K562 (cell line): ENCODE results near the gene BCAS1. TPM values are rescaled to one million over a fixed set of nuclear protein-coding genes. Genes with fewer than 3 reads are reported as not detected.
"Not testable (repeated sequence)": the region's sequence is repeated elsewhere in the genome, so short reads cannot be mapped to it uniquely, and the experiment has no call there.

ENCODE experiments used
- ATAC-seq: fragments of 200-7000 bp; cut with Tn5 transposase; 3 replicates; pipeline ENCODE4 v1.9.1; 2020; ENCODE audit warnings: moderate library complexity
- BruUV-seq: library from RNA; stranded (reverse); fragments of 400-500 nt; replicated peaks from 2 replicates; lab custom pipeline; 2021; lab: Mats Ljungman, UMichigan
- CTCF ChIA-PET: fragments of 300-600 bp; formaldehyde crosslinking; extraction: SDS; loops from one replicate; lab custom pipeline; 2021; ENCODE audit warnings: low intra/inter-chr PET ratio; lab: Yijun Ruan, JAX
- POLR2A ChIA-PET: fragments of 300-600, 350-650 bp; sonication (Branson Sonifier 250); formaldehyde crosslinking; extraction: SDS; loops from one replicate; lab custom pipeline; 2021; ENCODE audit warnings: antibody characterized with exemption, inconsistent platforms; lab: Yijun Ruan, JAX
- DNase-seq, 4 experiments: peaks; one replicate each; pipeline versions ENCODE4 v3.0.0 to v3.0.0-alpha.2; 2011 to 2018; ENCODE audit warnings: low spot score in 3 of 4, mixed read lengths in 3 of 4; ENCODE audit errors: extremely low read depth in 1 of 4
- FAIRE-seq: peaks from 2 replicates; lab custom pipeline; 2011; peaks lifted over from hg19 to GRCh38; lab: Jason Lieb, UNC
- H2AFZ ChIP-seq: 2 replicates; pipeline ENCODE4 v1.6.0; 2011; ENCODE audit warnings: low read depth, low read length, control low read depth, inconsistent platforms
- H3K27ac ChIP-seq: fragments of 200-600 bp; 3 replicates; pipeline ENCODE4 v1.8.0; 2011; ENCODE audit warnings: low read depth, mild to moderate bottlenecking, control low read depth, inconsistent platforms, low read length, moderate library complexity, mixed read lengths; ENCODE audit errors: extremely low read depth
- H3K27me3 ChIP-seq, 2 experiments: fragments of 300-600 bp in 1 of 2; 2 replicates in 1 of 2; 3 replicates in 1 of 2; pipeline versions ENCODE4 v1.6.0 to v1.8.0; 2011; ENCODE audit warnings: inconsistent platforms in 2 of 2, low read length in 2 of 2, mild to moderate bottlenecking in 1 of 2, mixed read lengths in 1 of 2, moderate library complexity in 1 of 2; ENCODE audit not compliant: control insufficient read depth in 2 of 2, insufficient read depth in 2 of 2
- H3K36me3 ChIP-seq: fragments of 300-600 bp; 3 replicates; pipeline ENCODE4 v1.8.0; 2011; ENCODE audit warnings: mild to moderate bottlenecking, low read length, inconsistent platforms; ENCODE audit not compliant: control insufficient read depth, insufficient read depth
- H3K4me1 ChIP-seq, 2 experiments: fragments of 200-600 bp in 1 of 2; replicated peaks in 1 of 2; 2 replicates in 1 of 2; 3 replicates in 1 of 2; pipeline versions ENCODE4 v1.5.1 to v1.8.0; 2011; ENCODE audit warnings: inconsistent platforms in 2 of 2, low read length in 2 of 2, mild to moderate bottlenecking in 1 of 2, mixed read lengths in 1 of 2, moderate library complexity in 1 of 2; ENCODE audit not compliant: control insufficient read depth in 2 of 2, insufficient read depth in 2 of 2
- H3K4me2 ChIP-seq: 2 replicates; pipeline ENCODE4 v1.6.1; 2011; ENCODE audit warnings: low read length, control low read depth, inconsistent platforms, mixed read lengths; ENCODE audit not compliant: insufficient read depth
- H3K4me3 ChIP-seq: fragments of 200-600 bp; sonication (generic), shearing (Covaris generic); 2 replicates; pipeline ENCODE4 v1.5.1; 2016; ENCODE audit warnings: control low read depth, inconsistent platforms
- H3K79me2 ChIP-seq: fragments of 200-600 bp; 3 replicates; pipeline ENCODE4 v1.8.0; 2011; ENCODE audit warnings: low read length, inconsistent platforms; ENCODE audit not compliant: control insufficient read depth, insufficient read depth
- H3K9ac ChIP-seq, 2 experiments: 2 replicates each; pipeline versions ENCODE4 v1.6.0 to v1.6.1; 2011; ENCODE audit warnings: low read depth in 2 of 2, low read length in 2 of 2, control low read depth in 1 of 2, inconsistent platforms in 1 of 2, mild to moderate bottlenecking in 1 of 2, mixed read lengths in 1 of 2; ENCODE audit not compliant: insufficient read depth in 1 of 2
- H3K9me1 ChIP-seq: one replicate; pipeline ENCODE4 v1.6.0; 2011; ENCODE audit warnings: inconsistent platforms, mild to moderate bottlenecking, low read length, moderate library complexity; ENCODE audit not compliant: control insufficient read depth, insufficient read depth
- H3K9me3 ChIP-seq: replicated peaks from 2 replicates; pipeline ENCODE4 v1.5.1; 2011; ENCODE audit warnings: low read depth, low read length, inconsistent platforms; ENCODE audit not compliant: control insufficient read depth, insufficient read depth
- H4K20me1 ChIP-seq: replicated peaks from 2 replicates; pipeline ENCODE4 v1.6.1; 2011; ENCODE audit warnings: low read length, inconsistent platforms, mixed read lengths; ENCODE audit not compliant: control insufficient read depth, insufficient read depth
- ASH1L ChIP-seq: fragments of 450-650 bp; IDR thresholded peaks from 2 replicates; pipeline ENCODE4 v1.6.1; 2018; ENCODE audit warnings: borderline replicate concordance, mild to moderate bottlenecking, low read depth; ENCODE audit not compliant: partially characterized antibody
- C11orf30 ChIP-seq: fragments of 450-650 bp; IDR thresholded peaks from 2 replicates; pipeline ENCODE4 v1.6.1; 2016; ENCODE audit warnings: low read depth, mild to moderate bottlenecking
- CC2D1A ChIP-seq: fragments of 450-650 bp; IDR thresholded peaks from 2 replicates; pipeline ENCODE4 v1.6.1; 2017; ENCODE audit warnings: mild to moderate bottlenecking
- FOS ChIP-seq: IDR thresholded peaks from 3 replicates; pipeline ENCODE4 v1.6.1; 2011; ENCODE audit not compliant: insufficient read length; ENCODE audit errors: extremely low read depth
- MAFF ChIP-seq: IDR thresholded peaks from 2 replicates; pipeline ENCODE4 v1.6.1; 2012; ENCODE audit warnings: low read length, improper control_type of control experiment
- MAFG ChIP-seq: fragments of 450-650 bp; conservative IDR thresholded peaks from 2 replicates; pipeline ENCODE4 v1.6.1; 2016; ENCODE audit warnings: missing genetic modification characterization, missing compliant biosample characterization
- MAFK ChIP-seq: IDR thresholded peaks from 2 replicates; pipeline ENCODE4 v1.6.1; 2011; ENCODE audit warnings: low read length, improper control_type of control experiment
- MBD2 ChIP-seq: sonication (generic); IDR thresholded peaks from 2 replicates; pipeline ENCODE4 v1.6.1; 2016; ENCODE audit warnings: low read depth, borderline replicate concordance
- NFYB ChIP-seq: IDR thresholded peaks from 2 replicates; pipeline ENCODE4 v1.6.1; 2011; ENCODE audit warnings: mild to moderate bottlenecking, moderate library complexity; ENCODE audit not compliant: insufficient read length; ENCODE audit errors: extremely low read depth
- RBM25 ChIP-seq: fragments of 200-400 bp; formaldehyde crosslinking; IDR thresholded peaks from 2 replicates; pipeline ENCODE4 v1.6.1; 2018; ENCODE audit warnings: low read length, low read depth, moderate library complexity; ENCODE audit not compliant: severe bottlenecking
- ZNF316 ChIP-seq: fragments of 450-650 bp; IDR thresholded peaks from 2 replicates; pipeline ENCODE4 v1.6.1; 2016
- WGBS: fragments of 100-300 bp; shearing (Covaris generic); methylation state at CpG from one replicate; pipeline ENCODE4 v1.1.6; 2016; ENCODE audit warnings: low coverage, mixed read lengths; ENCODE audit not compliant: insufficient coverage; ENCODE audit errors: missing lambda C conversion rate; 5-methylcytosine and 5-hydroxymethylcytosine counted together
- in situ Hi-C: fragments of 300-500 bp; cut with MboI; formaldehyde crosslinking; loops from 4 replicates; pipeline ENCODE4 v1.15.0; 2018; ENCODE audit warnings: inconsistent platforms, mixed read lengths
- intact Hi-C: fragments of 100-400 bp; cut with micrococcal nuclease; formaldehyde crosslinking; loops from 2 replicates; pipeline ENCODE4 v1.14.2; 2022
- polyA plus RNA-seq, 8 experiments: library from polyadenylated mRNA; depleted of rRNA in 4 of 8; stranded (reverse) in 5 of 8; unstranded in 3 of 8; fragments of >200 nt; fragmentation: Nextera tagmentation in 2 of 8; fragmentation: Illumina TruSeq in 1 of 8; extraction: Ambion mirVana in 2 of 8; extraction: Trizol in 1 of 8; gene quantifications; 2 replicates each; pipeline versions ENCODE4 v1.2.1 to v1.2.3, GENCODE V29; 2011 to 2014; ENCODE audit warnings: inconsistent platforms in 1 of 8, missing spikeins in 1 of 8
- total RNA-seq, 7 experiments: library from RNA; depleted of rRNA in 6 of 7; stranded (reverse); fragments of >200 nt in 6 of 7; fragmentation: Illumina TruSeq in 2 of 7; extraction: Trizol in 2 of 7; gene quantifications; 2 replicates each; pipeline versions ENCODE4 v1.2.1 to v1.2.3, GENCODE V29; 2011 to 2021; ENCODE audit warnings: low replicate concordance in 1 of 7
- TF ChIP-seq, protein P1 (sequence below), 3 experiments: fragments of 200-800 bp in 1 of 3; fragments of 250-450 bp in 1 of 3; fragments of 450-650 bp in 1 of 3; sonication (Bioruptor Pico) in 1 of 3; sonication (Bioruptor generic) in 1 of 3; formaldehyde crosslinking in 1 of 3; IDR thresholded peaks; 2 replicates each; pipeline versions ENCODE4 v1.6.1 to v1.8.0; 2016 to 2022; ENCODE audit warnings: mild to moderate bottlenecking in 2 of 3, missing genetic modification characterization in 2 of 3, missing compliant biosample characterization in 1 of 3, moderate library complexity in 1 of 3

Gene BCAS1
- total and polyA plus RNA-seq, 9 of the 15 experiments (the other 6 are each of a cell fraction or from before 2014, with no cell fraction given), result 0.18 to 2.3 (median 0.93) TPM

DNA sequence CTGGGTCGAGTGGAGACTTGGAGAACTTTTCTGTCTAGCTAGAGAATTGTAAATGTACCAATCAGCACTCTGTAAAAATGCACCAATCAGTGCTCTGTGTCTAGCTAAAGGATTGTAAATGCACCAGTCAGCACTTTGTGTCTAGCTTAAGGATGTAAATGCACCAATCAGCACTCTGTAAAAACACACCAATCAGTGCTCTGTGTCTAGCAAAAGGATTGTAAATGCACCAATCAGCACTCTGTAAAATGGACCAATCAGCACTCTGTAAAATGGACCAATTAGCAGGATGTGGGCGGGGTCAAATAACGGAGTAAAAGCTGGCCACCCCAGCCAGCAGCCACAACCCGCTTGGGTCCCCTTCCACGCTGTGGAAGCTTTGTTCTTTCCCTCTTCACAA lies 96.5 kb downstream of the BCAS1 start:
- DNase-seq, H2AFZ ChIP-seq, ATAC-seq, intact Hi-C loops, FAIRE-seq, BruUV-seq, CTCF ChIA-PET, H3K27me3 ChIP-seq, H3K36me3 ChIP-seq, H3K27ac ChIP-seq, H3K4me1 ChIP-seq, H3K4me3 ChIP-seq, H3K9ac ChIP-seq, H3K9me3 ChIP-seq, H3K4me2 ChIP-seq, H3K79me2 ChIP-seq, H3K9me1 ChIP-seq, H4K20me1 ChIP-seq: not testable (repeated sequence)
- in situ Hi-C loops, result loop anchor here (25.0 kb wide), 1 partner anchor 663 kb away; no protein-coding TSS in a partner anchor
- peak; percentile 68 for TF ChIP-seq ASH1L
- TF ChIP-seq MAFF, result peak; percentile 30; the same call in 1 of the 2 replicates
- TF ChIP-seq C11orf30, result peak; percentile 70
- TF ChIP-seq NFYB, result peak; percentile 65
- TF ChIP-seq RBM25, result peak; percentile 35
- TF ChIP-seq FOS, result peak; percentile 4
- peak; percentile 34; the same call in 1 of the 2 replicates for TF ChIP-seq MBD2
- TF ChIP-seq, protein P1, sequence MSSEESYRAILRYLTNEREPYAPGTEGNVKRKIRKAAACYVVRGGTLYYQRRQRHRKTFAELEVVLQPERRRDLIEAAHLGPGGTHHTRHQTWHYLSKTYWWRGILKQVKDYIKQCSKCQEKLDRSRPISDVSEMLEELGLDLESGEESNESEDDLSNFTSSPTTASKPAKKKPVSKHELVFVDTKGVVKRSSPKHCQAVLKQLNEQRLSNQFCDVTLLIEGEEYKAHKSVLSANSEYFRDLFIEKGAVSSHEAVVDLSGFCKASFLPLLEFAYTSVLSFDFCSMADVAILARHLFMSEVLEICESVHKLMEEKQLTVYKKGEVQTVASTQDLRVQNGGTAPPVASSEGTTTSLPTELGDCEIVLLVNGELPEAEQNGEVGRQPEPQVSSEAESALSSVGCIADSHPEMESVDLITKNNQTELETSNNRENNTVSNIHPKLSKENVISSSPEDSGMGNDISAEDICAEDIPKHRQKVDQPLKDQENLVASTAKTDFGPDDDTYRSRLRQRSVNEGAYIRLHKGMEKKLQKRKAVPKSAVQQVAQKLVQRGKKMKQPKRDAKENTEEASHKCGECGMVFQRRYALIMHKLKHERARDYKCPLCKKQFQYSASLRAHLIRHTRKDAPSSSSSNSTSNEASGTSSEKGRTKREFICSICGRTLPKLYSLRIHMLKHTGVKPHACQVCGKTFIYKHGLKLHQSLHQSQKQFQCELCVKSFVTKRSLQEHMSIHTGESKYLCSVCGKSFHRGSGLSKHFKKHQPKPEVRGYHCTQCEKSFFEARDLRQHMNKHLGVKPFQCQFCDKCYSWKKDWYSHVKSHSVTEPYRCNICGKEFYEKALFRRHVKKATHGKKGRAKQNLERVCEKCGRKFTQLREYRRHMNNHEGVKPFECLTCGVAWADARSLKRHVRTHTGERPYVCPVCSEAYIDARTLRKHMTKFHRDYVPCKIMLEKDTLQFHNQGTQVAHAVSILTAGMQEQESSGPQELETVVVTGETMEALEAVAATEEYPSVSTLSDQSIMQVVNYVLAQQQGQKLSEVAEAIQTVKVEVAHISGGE (CRISPR knock-in tag; IDR thresholded peaks at IDR 0.05), result peak in 1 of 3 experiments; percentile 59; a peak in 2 of 6 replicates
- TF ChIP-seq MAFG (tag), result peak; percentile 70
- peak; percentile 48; the same call in 1 of the 2 replicates for TF ChIP-seq CC2D1A
- TF ChIP-seq MAFK, result 0 out of 2 replicates have a peak, but pooled peaks have one; percentile 39
- TF ChIP-seq ZNF316, result peak; percentile 87
- WGBS, result 8% methylated on average over 5 of the region's 5 CpGs
- POLR2A ChIA-PET, result interaction anchor here (1.3 kb wide), 2 partner anchors 9 to 10 kb away, joined by 3 to 4 read pairs; no protein-coding TSS in a partner anchor
